Activated CD8-positive, alpha-beta memory T cell treated with anti-CD3 and anti-CD28 coated beads for 1 hour (primary cell): ENCODE data around the gene C18orf63.
A peak's percentile ranks its signal among the peaks of the same experiment; 100 is the strongest.
"Not testable (repeated sequence)": the region's sequence is repeated elsewhere in the genome, so short reads cannot be mapped to it uniquely, and the experiment has no call there.

Experiments used
- DNase-seq, 2 donors: peaks; one replicate each; pipeline ENCODE4 v3.0.0-alpha.2; 2020; ENCODE audit warnings: low read depth in 1 of 2; ENCODE audit errors: extremely low read depth in 1 of 2

Gene C18orf63

GRCh38 chr18:74326231-74326630 is 10.6 kb downstream of the C18orf63 start:
- DNase-seq: no peak

- DNase-seq: not testable (repeated sequence)
These were observed 11.2 kb downstream of the C18orf63 start for GRCh38 chr18:74326791-74327190.

DNA sequence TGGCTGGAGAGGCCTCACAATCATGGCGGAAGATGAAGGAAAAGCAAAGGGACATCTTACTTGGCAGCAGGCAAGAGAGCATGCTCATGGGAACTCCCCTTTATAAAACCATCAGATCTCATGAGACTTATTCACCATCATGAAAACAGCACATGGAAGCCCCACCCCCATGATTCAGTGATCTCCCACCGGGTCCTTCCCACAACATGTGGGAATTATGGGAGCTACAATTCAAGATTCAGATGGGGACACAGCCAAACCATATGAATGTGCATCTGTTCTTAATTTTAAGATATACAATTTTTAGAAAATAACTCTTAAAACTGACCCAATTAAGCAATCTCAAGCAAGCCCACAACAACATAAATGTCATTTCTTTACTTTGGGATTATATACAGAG is 12.6 kb downstream of the C18orf63 start:
- no peak for DNase-seq

- no peak for DNase-seq
These were observed 14.1 kb downstream of the C18orf63 start for GRCh38 chr18:74329688-74330205.

GRCh38 chr18:74331404-74331803 is 15.8 kb downstream of the C18orf63 start:
- DNase-seq: no peak

GRCh38 chr18:74333091-74333490 is 17.5 kb downstream of the C18orf63 start:
- DNase-seq: no peak

- DNase-seq: no peak
These were observed 18.7 kb downstream of the C18orf63 start for GRCh38 chr18:74334242-74334893.

DNA sequence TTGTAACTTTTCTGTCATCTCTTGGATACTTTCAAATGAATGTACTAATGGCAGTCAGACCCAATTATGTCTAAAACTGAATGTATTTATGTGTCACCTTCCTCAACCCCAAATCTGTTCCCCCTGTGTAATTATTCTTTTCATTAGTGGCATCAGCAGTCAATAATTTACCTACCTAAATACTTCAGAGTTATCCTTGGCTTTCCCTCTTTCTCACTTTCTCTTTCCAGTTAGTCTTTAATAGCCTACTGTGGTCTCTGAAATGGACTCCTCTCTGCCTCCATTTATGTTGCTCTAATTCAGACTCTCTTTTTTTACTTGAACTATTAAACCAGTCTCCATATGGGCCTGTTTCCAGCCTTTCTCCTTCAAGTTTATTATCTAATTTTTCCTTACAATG is 21.0 kb downstream of the C18orf63 start:
- no peak for DNase-seq

GRCh38 chr18:74337155-74337911 is 21.7 kb downstream of the C18orf63 start:
- no peak for DNase-seq

DNA sequence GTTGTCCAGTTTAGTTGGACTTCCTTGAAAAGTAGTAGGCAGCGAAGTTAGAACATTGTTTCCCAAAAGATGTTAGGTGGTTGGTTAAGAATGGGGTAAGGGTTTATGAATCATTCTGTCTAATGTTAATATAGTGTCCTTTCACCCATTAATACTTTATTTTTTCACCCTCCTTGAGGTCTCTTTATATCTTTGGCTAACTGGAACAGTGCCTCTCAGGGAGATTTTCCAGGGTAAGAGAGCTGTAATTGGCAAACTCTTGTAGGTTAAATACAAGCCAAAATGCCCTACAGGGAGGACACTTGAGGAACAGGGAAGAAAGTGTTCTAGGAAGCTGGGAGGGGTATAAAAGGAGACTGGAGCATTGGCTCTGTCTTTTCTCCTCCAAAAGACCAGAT is 22.3 kb downstream of the C18orf63 start:
- DNase-seq: no peak

DNA sequence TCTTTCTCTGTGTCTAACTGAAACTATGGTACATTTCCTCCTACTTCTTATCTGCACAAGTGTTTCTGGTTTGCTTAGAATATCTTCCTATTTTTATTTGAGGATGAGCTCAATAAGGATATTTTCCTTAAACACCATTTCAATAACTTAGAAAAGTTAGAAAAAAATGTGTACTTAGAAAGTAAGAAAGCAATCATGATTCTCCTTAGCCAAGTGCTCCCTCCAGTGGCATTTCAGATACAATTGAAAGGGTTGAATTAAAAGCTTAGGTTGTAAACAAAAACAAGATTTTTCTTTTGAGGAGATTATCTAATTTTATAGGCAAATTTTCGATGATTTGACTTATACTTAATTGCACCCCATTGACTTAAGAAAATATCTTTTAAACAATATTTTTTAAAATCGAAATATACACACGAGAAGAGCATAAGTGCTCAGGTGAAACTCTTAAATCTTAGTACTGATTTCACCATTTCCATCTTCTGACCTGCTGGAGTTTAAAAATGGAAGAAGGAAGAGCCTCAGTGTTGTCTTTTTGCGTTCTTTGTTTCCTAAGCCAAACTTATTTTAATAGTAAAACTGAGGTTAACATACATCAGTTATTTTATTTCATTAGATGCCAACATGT is 26.9 kb downstream of the C18orf63 start:
- no peak for DNase-seq

DNA sequence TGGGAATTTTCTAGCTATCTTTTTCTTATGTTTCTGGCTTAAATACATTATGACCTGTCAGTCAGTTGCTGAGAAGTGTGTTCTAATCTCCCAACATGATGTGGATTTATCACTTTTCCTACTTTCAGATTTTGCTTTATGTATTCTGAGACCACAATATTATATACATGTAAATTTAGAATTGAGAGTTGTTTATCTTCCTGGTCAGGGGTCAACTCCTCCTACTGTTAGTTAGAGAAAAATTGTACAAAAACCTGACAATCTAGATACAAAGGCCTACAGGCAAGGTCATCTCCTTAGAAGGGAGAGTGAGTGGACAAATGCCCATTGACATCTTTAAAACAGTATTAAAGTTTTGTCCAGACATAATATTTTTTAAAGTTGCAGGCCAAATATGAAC is 30.6 kb downstream of the C18orf63 start:
- DNase-seq: no peak

GRCh38 chr18:74348581-74348980 is 32.9 kb downstream of the C18orf63 start:
- no peak for DNase-seq

- DNase-seq: no peak
These were observed 35.7 kb downstream of the C18orf63 start for GRCh38 chr18:74351354-74351753.

GRCh38 chr18:74353169-74353775 is 37.6 kb downstream of the C18orf63 start:
- DNase-seq: peak; percentile 27 to 32

DNA sequence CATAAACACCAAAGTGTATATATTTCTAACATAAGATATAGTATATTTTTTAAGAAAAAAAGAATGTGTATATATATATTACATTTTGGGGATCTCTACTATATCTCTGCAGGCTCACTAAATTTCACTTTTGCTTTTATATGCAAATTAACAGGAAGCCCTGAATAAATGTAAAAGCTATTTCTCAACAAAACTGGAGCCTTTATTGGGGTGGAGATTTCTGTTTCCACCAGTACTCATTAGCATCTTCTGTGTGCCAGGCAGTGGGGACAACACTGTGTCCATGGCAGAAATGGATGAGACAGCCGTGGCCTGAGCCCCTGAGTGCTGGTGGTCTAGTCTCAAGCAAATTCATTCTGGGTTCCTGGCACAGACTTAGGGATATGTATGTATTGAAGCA is 41.3 kb downstream of the C18orf63 start:
- DNase-seq: no peak

GRCh38 chr18:74360852-74361655 is 45.4 kb downstream of the C18orf63 start:
- DNase-seq: no peak

DNA sequence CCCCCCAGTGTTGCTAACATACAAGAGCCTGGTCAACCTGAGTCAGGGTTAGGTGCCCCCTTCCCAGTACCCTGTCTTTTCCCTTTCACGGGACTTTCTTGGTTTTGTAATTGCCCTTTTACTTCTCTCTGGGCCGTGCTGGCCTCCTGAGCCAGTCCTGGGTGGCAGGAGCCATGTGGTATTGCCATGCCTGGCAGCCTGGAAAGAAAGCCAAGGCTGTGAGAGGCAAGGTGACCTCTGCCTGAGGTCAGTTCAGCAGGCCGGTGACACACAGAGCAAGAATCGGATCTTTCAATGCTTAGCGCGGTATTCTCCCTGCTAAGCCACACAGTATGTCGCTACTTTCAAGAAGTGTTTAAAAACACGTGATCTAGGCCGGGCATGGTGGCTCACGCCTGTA is 52.3 kb downstream of the C18orf63 start:
- no peak for DNase-seq

DNA sequence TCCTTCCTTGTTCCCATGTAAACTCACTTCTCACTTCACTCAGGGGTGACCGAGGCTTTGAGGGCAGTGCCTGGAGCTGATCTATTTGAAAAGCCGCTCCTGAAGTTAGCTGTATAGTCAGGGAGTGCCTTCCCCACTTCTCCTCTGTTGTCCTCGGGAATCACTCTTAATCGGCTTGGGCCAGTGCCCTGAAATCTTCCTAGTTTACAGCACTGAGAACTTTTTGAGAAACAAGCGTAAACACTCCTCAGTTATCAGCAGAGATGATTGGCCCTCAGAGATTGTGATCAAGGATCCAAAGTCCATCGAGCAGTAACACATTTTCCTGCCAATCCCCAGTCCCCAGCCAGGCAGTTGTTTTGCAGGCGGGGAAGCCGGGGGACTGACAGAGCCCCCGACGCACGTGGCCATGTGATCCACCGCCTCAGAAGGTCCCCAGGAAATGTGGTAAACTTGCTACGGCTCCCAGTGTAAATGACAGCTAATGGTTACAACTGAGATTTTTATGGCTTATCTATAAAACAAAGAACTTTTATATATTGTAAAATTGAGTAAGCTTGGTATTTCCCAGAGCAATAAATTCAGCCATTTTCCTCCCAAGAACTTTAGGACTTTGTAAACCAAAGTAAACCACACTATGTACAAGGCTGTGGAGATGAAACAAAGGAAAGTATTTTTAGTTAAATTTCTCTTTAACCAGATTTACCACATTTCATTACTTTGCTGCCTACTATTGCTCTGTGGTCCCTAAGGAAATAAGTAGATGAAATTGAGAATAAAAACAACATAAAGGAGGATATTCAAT is 53.5 kb downstream of the C18orf63 start:
- DNase-seq: no peak

- no peak for DNase-seq
These were observed 54.5 kb downstream of the C18orf63 start for GRCh38 chr18:74370115-74370514.
